ENCODE results near the gene COL21A1.

Gene COL21A1

DNA sequence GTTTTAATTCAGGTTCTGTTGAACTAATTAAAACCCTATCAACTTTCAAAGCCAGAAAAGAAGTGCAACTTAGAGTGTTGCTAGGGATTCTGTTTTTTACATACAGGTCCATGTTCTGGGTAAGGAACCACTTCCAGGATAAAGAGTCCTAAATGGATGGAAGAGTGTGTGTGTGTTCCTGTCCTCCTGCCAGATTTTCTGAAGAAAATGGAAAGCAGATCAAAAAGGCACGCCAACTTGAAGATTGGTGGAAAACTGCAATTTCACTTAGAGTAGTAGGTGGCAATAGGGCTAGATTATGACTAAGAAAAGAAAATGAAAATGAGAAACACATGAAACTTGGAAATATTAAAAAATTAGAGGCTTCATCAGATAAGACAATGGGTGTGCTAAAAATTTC, 85.3 kb downstream of the COL21A1 start:
- H2BK120ac ChIP-seq (ENCODE audit: low read depth, low read length), result no peak overlapping the region
- H2AFZ ChIP-seq (ENCODE audit: low read depth, low read length), result no peak overlapping the region
- WGBS, result 95% methylated on average over 1 of the region's 1 CpG
- no peak overlapping the region for H3K18ac ChIP-seq (ENCODE audit: low read depth in 1 of 2, low read length in 2 of 2)
- no peak overlapping the region for H3K27ac ChIP-seq (ENCODE audit: low read length, poor library complexity, severe bottlenecking)
- no peaks in the 10 kb centered on the region for H3K36me3 ChIP-seq (ENCODE audit: control insufficient read depth in 1 of 2, insufficient read depth in 2 of 2, low read depth in 1 of 2, low read length in 2 of 2)
- no peak overlapping the region for H4K8ac ChIP-seq (ENCODE audit: low read length)
- H2BK12ac ChIP-seq (ENCODE audit: low read length in 2 of 2), result no peak overlapping the region
- no peaks in the 10 kb centered on the region for H3K27me3 ChIP-seq (ENCODE audit: control insufficient read depth in 1 of 2, insufficient read depth in 1 of 2, low read length in 2 of 2)
- no peak overlapping the region for H3K4ac ChIP-seq (ENCODE audit: low read depth in 1 of 2, low read length in 2 of 2)
- no peak for DNase-seq
- H3K9ac ChIP-seq (ENCODE audit: low read length), result no peak overlapping the region
- H3K4me1 ChIP-seq (ENCODE audit: control insufficient read depth, insufficient read depth, low read depth, low read length), result no peaks in the 10 kb centered on the region
- no peak overlapping the region for H4K91ac ChIP-seq (ENCODE audit: low read length)
- no peak overlapping the region for H2BK5ac ChIP-seq (ENCODE audit: low read depth, low read length, poor library complexity, severe bottlenecking)
- no peak overlapping the region for H2BK15ac ChIP-seq (ENCODE audit: low read depth, poor library complexity, severe bottlenecking)
- H3K14ac ChIP-seq (ENCODE audit: low read length in 2 of 2), result no peak overlapping the region
- H3K23ac ChIP-seq (ENCODE audit: low read length in 2 of 2), result no peak overlapping the region
- no peak overlapping the region for H3K4me2 ChIP-seq (ENCODE audit: low read length, poor library complexity, severe bottlenecking)
- H3K79me1 ChIP-seq (replicated peaks; ENCODE audit: low read length, poor library complexity, severe bottlenecking), result no peaks in the 10 kb centered on the region
- no peaks in the 10 kb centered on the region for H3K9me3 ChIP-seq (ENCODE audit: control insufficient read depth, low read length)
- H3K4me3 ChIP-seq (ENCODE audit: insufficient read depth in 1 of 2, low read depth in 1 of 2, low read length in 2 of 2), result no peak overlapping the region
- H2AK5ac ChIP-seq (ENCODE audit: low read length, severe bottlenecking), result no peak overlapping the region

DNA sequence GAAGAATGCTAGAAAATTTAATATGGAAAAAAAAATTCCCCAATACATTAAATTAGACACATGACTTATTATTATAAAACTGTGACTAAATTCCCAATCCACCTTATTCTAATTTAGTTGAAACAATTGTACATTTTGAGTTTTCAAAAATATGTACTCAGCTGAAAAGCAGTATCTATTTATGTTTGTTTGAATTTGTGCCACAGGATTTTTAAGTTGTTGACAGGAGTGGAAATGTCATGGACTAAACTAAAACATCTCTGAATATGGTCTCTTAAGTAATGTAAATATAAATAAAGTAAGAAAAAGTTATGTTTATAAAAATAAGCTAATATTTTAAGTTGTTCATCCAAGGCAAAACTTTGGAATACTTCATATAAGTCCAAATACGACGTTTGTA, 86.9 kb downstream of the COL21A1 start:
- Histone ChIP-seq H2BK120ac (ENCODE audit: low read depth, low read length) (no peak overlapping the region), H2AK5ac (ENCODE audit: low read length, severe bottlenecking) (no peak overlapping the region), H3K4ac (ENCODE audit: low read depth in 1 of 2, low read length in 2 of 2) (no peak overlapping the region), H3K27ac (ENCODE audit: low read length, poor library complexity, severe bottlenecking) (no peak overlapping the region), H4K8ac (ENCODE audit: low read length) (no peak overlapping the region), H3K4me3 (ENCODE audit: insufficient read depth in 1 of 2, low read depth in 1 of 2, low read length in 2 of 2) (no peak overlapping the region), H4K91ac (ENCODE audit: low read length) (no peak overlapping the region), H3K14ac (ENCODE audit: low read length in 2 of 2) (no peak overlapping the region), H2BK12ac (ENCODE audit: low read length in 2 of 2) (no peak overlapping the region), H3K79me1 (replicated peaks; ENCODE audit: low read length, poor library complexity, severe bottlenecking) (no peaks in the 10 kb centered on the region), H3K4me2 (ENCODE audit: low read length, poor library complexity, severe bottlenecking) (no peak overlapping the region), H3K9me3 (ENCODE audit: control insufficient read depth, low read length) (no peaks in the 10 kb centered on the region), H2BK5ac (ENCODE audit: low read depth, low read length, poor library complexity, severe bottlenecking) (no peak overlapping the region), H3K18ac (ENCODE audit: low read depth in 1 of 2, low read length in 2 of 2) (no peak overlapping the region), H2BK15ac (ENCODE audit: low read depth, poor library complexity, severe bottlenecking) (no peak overlapping the region), H3K27me3 (ENCODE audit: control insufficient read depth in 1 of 2, insufficient read depth in 1 of 2, low read length in 2 of 2) (no peaks in the 10 kb centered on the region), H3K23ac (ENCODE audit: low read length in 2 of 2) (no peak overlapping the region), H3K9ac (ENCODE audit: low read length) (no peak overlapping the region), H3K36me3 (ENCODE audit: control insufficient read depth in 1 of 2, insufficient read depth in 2 of 2, low read depth in 1 of 2, low read length in 2 of 2) (no peaks in the 10 kb centered on the region), H2AFZ (ENCODE audit: low read depth, low read length) (no peak overlapping the region), H3K4me1 (ENCODE audit: control insufficient read depth, insufficient read depth, low read depth, low read length) (no peaks in the 10 kb centered on the region)
- no peak for DNase-seq
- 96% methylated on average over 2 of the region's 2 CpGs for WGBS

DNA sequence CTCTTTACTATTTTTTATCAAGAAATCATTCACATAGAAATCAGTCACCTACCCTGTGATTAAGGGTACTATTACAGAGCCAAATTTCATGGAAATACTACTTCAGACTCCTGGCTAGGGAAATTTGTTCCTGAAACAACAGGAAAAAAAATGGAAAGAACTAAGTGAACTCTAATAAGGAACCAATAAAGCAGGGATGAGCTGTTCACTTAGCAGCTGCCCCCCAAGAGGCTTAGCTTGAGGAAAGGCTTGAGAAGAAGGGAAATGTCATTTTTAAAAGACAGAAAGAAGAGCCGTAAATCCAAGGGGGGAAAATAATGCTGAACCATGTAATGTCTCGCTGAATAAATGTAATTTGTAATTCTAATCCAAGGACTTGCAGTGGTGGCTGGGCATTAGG, 88.8 kb downstream of the COL21A1 start:
- no peaks in the 10 kb centered on the region for H3K4me1 ChIP-seq (ENCODE audit: control insufficient read depth, insufficient read depth, low read depth, low read length)
- H3K23ac ChIP-seq (ENCODE audit: low read length in 2 of 2), result no peak overlapping the region
- no peak overlapping the region for H3K4ac ChIP-seq (ENCODE audit: low read depth in 1 of 2, low read length in 2 of 2)
- H2AK5ac ChIP-seq (ENCODE audit: low read length, severe bottlenecking), result no peak overlapping the region
- H3K79me1 ChIP-seq (replicated peaks; ENCODE audit: low read length, poor library complexity, severe bottlenecking), result no peaks in the 10 kb centered on the region
- H3K4me3 ChIP-seq (ENCODE audit: insufficient read depth in 1 of 2, low read depth in 1 of 2, low read length in 2 of 2), result no peak overlapping the region
- H3K14ac ChIP-seq (ENCODE audit: low read length in 2 of 2), result no peak overlapping the region
- no peak overlapping the region for H3K4me2 ChIP-seq (ENCODE audit: low read length, poor library complexity, severe bottlenecking)
- H3K27ac ChIP-seq (ENCODE audit: low read length, poor library complexity, severe bottlenecking), result no peak overlapping the region
- H2BK12ac ChIP-seq (ENCODE audit: low read length in 2 of 2), result no peak overlapping the region
- no peak overlapping the region for H2BK120ac ChIP-seq (ENCODE audit: low read depth, low read length)
- H3K9ac ChIP-seq (ENCODE audit: low read length), result peak overlapping the region; percentile 47
- H3K9me3 ChIP-seq (ENCODE audit: control insufficient read depth, low read length), result peaks cover 11% of the 10 kb centered on the region
- no peak overlapping the region for H3K18ac ChIP-seq (ENCODE audit: low read depth in 1 of 2, low read length in 2 of 2)
- no peak overlapping the region for H2BK5ac ChIP-seq (ENCODE audit: low read depth, low read length, poor library complexity, severe bottlenecking)
- DNase-seq, result no peak
- no peaks in the 10 kb centered on the region for H3K27me3 ChIP-seq (ENCODE audit: control insufficient read depth in 1 of 2, insufficient read depth in 1 of 2, low read length in 2 of 2)
- H2AFZ ChIP-seq (ENCODE audit: low read depth, low read length), result no peak overlapping the region
- no peak overlapping the region for H2BK15ac ChIP-seq (ENCODE audit: low read depth, poor library complexity, severe bottlenecking)
- 90% methylated on average over 2 of the region's 2 CpGs for whole genome bisulfite sequencing
- H4K91ac ChIP-seq (ENCODE audit: low read length), result no peak overlapping the region
- H3K36me3 ChIP-seq (ENCODE audit: control insufficient read depth in 1 of 2, insufficient read depth in 2 of 2, low read depth in 1 of 2, low read length in 2 of 2), result peaks cover 0 to 3% of the 10 kb centered on the region in 2 experiments
- H4K8ac ChIP-seq (ENCODE audit: low read length), result no peak overlapping the region

DNA sequence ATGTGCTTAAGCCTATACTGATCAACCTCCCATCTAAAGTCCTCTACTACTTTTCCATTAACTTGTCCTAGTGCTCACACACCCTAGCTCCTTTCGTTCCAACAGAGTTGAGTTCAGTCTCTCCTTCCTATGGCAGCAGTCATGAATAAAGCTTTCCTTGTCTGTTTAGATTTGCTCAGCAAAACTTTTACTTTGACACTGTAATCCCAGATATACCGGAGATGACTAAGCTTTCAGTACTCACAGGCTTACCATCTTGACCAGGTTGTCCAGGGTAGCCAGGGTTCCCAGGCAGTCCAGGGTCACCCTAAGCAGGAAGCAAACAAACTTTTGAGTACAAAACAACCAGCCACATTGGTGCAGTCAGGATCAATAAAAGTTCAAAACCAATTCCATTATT, 90.7 kb downstream of the COL21A1 start:
- H3K23ac ChIP-seq (ENCODE audit: low read length in 2 of 2), result no peak overlapping the region
- no peak overlapping the region for H4K8ac ChIP-seq (ENCODE audit: low read length)
- no peak overlapping the region for H2AFZ ChIP-seq (ENCODE audit: low read depth, low read length)
- H4K91ac ChIP-seq (ENCODE audit: low read length), result no peak overlapping the region
- peak overlapping the region in 1 of 2 experiments; percentile 7 for H3K4ac ChIP-seq (ENCODE audit: low read depth in 1 of 2, low read length in 2 of 2)
- WGBS, result 36% methylated on average over 2 of the region's 2 CpGs
- no peak overlapping the region for H2BK120ac ChIP-seq (ENCODE audit: low read depth, low read length)
- H3K79me1 ChIP-seq (replicated peaks; ENCODE audit: low read length, poor library complexity, severe bottlenecking), result no peaks in the 10 kb centered on the region
- H3K14ac ChIP-seq (ENCODE audit: low read length in 2 of 2), result no peak overlapping the region
- H3K4me1 ChIP-seq (ENCODE audit: control insufficient read depth, insufficient read depth, low read depth, low read length), result no peaks in the 10 kb centered on the region
- H3K4me3 ChIP-seq (ENCODE audit: insufficient read depth in 1 of 2, low read depth in 1 of 2, low read length in 2 of 2), result no peak overlapping the region
- H3K9me3 ChIP-seq (ENCODE audit: control insufficient read depth, low read length), result peaks cover 11% of the 10 kb centered on the region
- no peak overlapping the region for H2AK5ac ChIP-seq (ENCODE audit: low read length, severe bottlenecking)
- peak overlapping the region in 1 of 2 experiments; percentile 60 for H3K18ac ChIP-seq (ENCODE audit: low read depth in 1 of 2, low read length in 2 of 2)
- H3K27ac ChIP-seq (ENCODE audit: low read length, poor library complexity, severe bottlenecking), result no peak overlapping the region
- no peaks in the 10 kb centered on the region for H3K27me3 ChIP-seq (ENCODE audit: control insufficient read depth in 1 of 2, insufficient read depth in 1 of 2, low read length in 2 of 2)
- no peak overlapping the region for H3K4me2 ChIP-seq (ENCODE audit: low read length, poor library complexity, severe bottlenecking)
- no peak overlapping the region for H3K9ac ChIP-seq (ENCODE audit: low read length)
- peak overlapping the region in 1 of 2 experiments; percentile 34 for H2BK12ac ChIP-seq (ENCODE audit: low read length in 2 of 2)
- no peak overlapping the region for H2BK15ac ChIP-seq (ENCODE audit: low read depth, poor library complexity, severe bottlenecking)
- no peak overlapping the region for H2BK5ac ChIP-seq (ENCODE audit: low read depth, low read length, poor library complexity, severe bottlenecking)
- H3K36me3 ChIP-seq (ENCODE audit: control insufficient read depth in 1 of 2, insufficient read depth in 2 of 2, low read depth in 1 of 2, low read length in 2 of 2), result peaks cover 0 to 3% of the 10 kb centered on the region in 2 experiments
- DNase-seq, result peak; percentile 72
